Peyer's patch (tissue), 4 donors: ENCODE data around the gene BCL7A. TPM values are rescaled to one million over a fixed set of nuclear protein-coding genes. Genes with fewer than 3 reads are reported as not detected.
"Not testable (repeated sequence)": the region's sequence is repeated elsewhere in the genome, so short reads cannot be mapped to it uniquely, and the experiment has no call there.

Experiments
- DNase-seq, 3 donors: peaks; one replicate each; pipeline ENCODE4 v3.0.0-alpha.2; 2017 to 2019
- H3K27ac ChIP-seq, 4 donors: fragments of 200-600 bp; sonication (generic); one replicate each; pipeline ENCODE4 v1.5.1; 2016 to 2019
- H3K27me3 ChIP-seq, 2 donors: fragments of 200-600 bp; sonication (generic); one replicate each; pipeline ENCODE4 v1.5.1; 2019
- H3K36me3 ChIP-seq, 3 donors: fragments of 200-600 bp; sonication (generic); one replicate each; pipeline ENCODE4 v1.5.1; 2016 to 2019
- H3K4me1 ChIP-seq, 4 donors: fragments of 200-600 bp; sonication (generic); one replicate each; pipeline ENCODE4 v1.5.1; 2016 to 2019
- H3K4me3 ChIP-seq, 4 donors: fragments of 200-600 bp; sonication (generic); 1 replicate in 3 of 4; 2 replicates in 1 of 4; pipeline ENCODE4 v1.5.1; 2016 to 2019; ENCODE audit warnings: mild to moderate bottlenecking in 1 of 4
- H3K9me3 ChIP-seq, 4 donors: fragments of 200-600 bp; sonication (generic); one replicate each; pipeline ENCODE4 v1.5.1; 2016 to 2019; ENCODE audit warnings: mild to moderate bottlenecking in 1 of 4
- CTCF ChIP-seq, 6 experiments: fragments of 450-650 bp in 4 of 6; fragments of 200-600 bp in 2 of 6; sonication (generic) in 1 of 6; IDR thresholded peaks; one replicate each; pipeline ENCODE4 v1.5.1; 2017 to 2019; ENCODE audit warnings: antibody characterized with exemption in 6 of 6, mild to moderate bottlenecking in 3 of 6, moderate library complexity in 1 of 6
- POLR2A ChIP-seq, 2 donors: fragments of 450-650 bp; IDR thresholded peaks; one replicate each; pipeline ENCODE4 v1.5.1; 2017; ENCODE audit warnings: antibody characterized with exemption in 2 of 2, mild to moderate bottlenecking in 2 of 2, moderate library complexity in 2 of 2
- total RNA-seq, 4 donors: library from RNA; depleted of rRNA; stranded (reverse); fragments of >200 nt; gene quantifications; one replicate each; pipeline ENCODE4 v1.1.0, GENCODE V29; 2016

The BCL7A gene
- total RNA-seq, 4 donors from 2014 or later, result 3.3 to 23.9 (median 4.4) TPM

GRCh38 chr12:121980892-121981272 is 40.8 kb upstream of the BCL7A start:
- no peaks in the 10 kb centered on the region for H3K27me3 ChIP-seq
- no peaks in the 10 kb centered on the region for H3K36me3 ChIP-seq
- no peak for TF ChIP-seq CTCF (IDR thresholded peaks at IDR 0.05)
- no peak for TF ChIP-seq POLR2A (IDR thresholded peaks at IDR 0.05)
- DNase-seq, result no peak
- peak overlapping the region in 1 of 4 donors; percentile 70 for H3K27ac ChIP-seq
- H3K4me3 ChIP-seq, result no peak overlapping the region
- no peaks in the 10 kb centered on the region for H3K9me3 ChIP-seq
- H3K4me1 ChIP-seq, result peaks cover 0 to 4% (median 0%) of the 10 kb centered on the region in 4 donors

- Histone ChIP-seq H3K27me3 (no peaks in the 10 kb centered on the region), H3K36me3 (no peaks in the 10 kb centered on the region), H3K27ac (peak overlapping the region in 1 of 4 donors; percentile 70), H3K4me3 (no peak overlapping the region), H3K9me3 (no peaks in the 10 kb centered on the region), H3K4me1 (peaks cover 0 to 4% (median 0%) of the 10 kb centered on the region in 4 donors)
- no peak for DNase-seq
- TF ChIP-seq POLR2A (IDR thresholded peaks at IDR 0.05) (no peak), CTCF (IDR thresholded peaks at IDR 0.05) (no peak)
Measured at GRCh38 chr12:121981456-121981855, 40.2 kb upstream of the BCL7A start.

GRCh38 chr12:121982950-121983349 is 38.7 kb upstream of the BCL7A start:
- DNase-seq, result no peak
- H3K27ac ChIP-seq, result no peak overlapping the region
- no peaks in the 10 kb centered on the region for H3K9me3 ChIP-seq
- H3K27me3 ChIP-seq, result no peaks in the 10 kb centered on the region
- H3K4me3 ChIP-seq, result no peak overlapping the region
- H3K4me1 ChIP-seq, result peaks cover 0 to 4% (median 0%) of the 10 kb centered on the region in 4 donors
- no peaks in the 10 kb centered on the region for H3K36me3 ChIP-seq
- TF ChIP-seq POLR2A (IDR thresholded peaks at IDR 0.05) (no peak), CTCF (IDR thresholded peaks at IDR 0.05) (no peak)

- H3K9me3 ChIP-seq, result no peaks in the 10 kb centered on the region
- peaks cover 0 to 4% (median 0%) of the 10 kb centered on the region in 4 donors for H3K4me1 ChIP-seq
- TF ChIP-seq CTCF (IDR thresholded peaks at IDR 0.05) (no peak), POLR2A (IDR thresholded peaks at IDR 0.05) (no peak)
- no peak for DNase-seq
- no peaks in the 10 kb centered on the region for H3K36me3 ChIP-seq
- H3K27ac ChIP-seq, result no peak overlapping the region
- H3K4me3 ChIP-seq, result no peak overlapping the region
- H3K27me3 ChIP-seq, result no peaks in the 10 kb centered on the region
Measured at GRCh38 chr12:121983536-121984210, 38.0 kb upstream of the BCL7A start.

- H3K27ac ChIP-seq, result no peak overlapping the region
- H3K4me3 ChIP-seq, result no peak overlapping the region
- no peaks in the 10 kb centered on the region for H3K4me1 ChIP-seq
- H3K9me3 ChIP-seq, result no peaks in the 10 kb centered on the region
- DNase-seq, result no peak
- no peaks in the 10 kb centered on the region for H3K27me3 ChIP-seq
- no peak for TF ChIP-seq CTCF (IDR thresholded peaks at IDR 0.05)
- TF ChIP-seq POLR2A (IDR thresholded peaks at IDR 0.05), result no peak
- no peaks in the 10 kb centered on the region for H3K36me3 ChIP-seq
Measured at GRCh38 chr12:121986489-121987245, 35.0 kb upstream of the BCL7A start.

GRCh38 chr12:121988519-121988918 is 33.2 kb upstream of the BCL7A start:
- not testable (repeated sequence) for H3K27me3 ChIP-seq, DNase-seq, H3K9me3 ChIP-seq, H3K27ac ChIP-seq, H3K4me1 ChIP-seq, H3K36me3 ChIP-seq, H3K4me3 ChIP-seq
